HG03159 (cell line): ENCODE data around the gene C1S.
"Not testable (repeated sequence)": the region's sequence is repeated elsewhere in the genome, so short reads cannot be mapped to it uniquely, and the experiment has no call there.

Experiments used
- ATAC-seq: cut with Tn5 transposase; IDR thresholded peaks from one replicate; pipeline ENCODE4 v1.9.1; 2021; ENCODE audit warnings: mild to moderate bottlenecking, moderate library complexity; ENCODE audit not compliant: unreplicated experiment

C1S gene

GRCh38 chr12:7060353-7060954 lies at the start of gene C1S:
TSS of gene C1S (plus strand) at chr12:7060718. CDS start at chr12:7061913, 1,195 bp downstream.
- no peak for ATAC-seq

GRCh38 chr12:7011398-7011797 lies 49.1 kb upstream of the C1S start:
- ATAC-seq: not testable (repeated sequence)

- ATAC-seq: no peak
Measured at GRCh38 chr12:7012024-7012607, 48.4 kb upstream of the C1S start.

- no peak for ATAC-seq
Measured at GRCh38 chr12:7013101-7013500, 47.4 kb upstream of the C1S start.

- no peak for ATAC-seq
Measured at GRCh38 chr12:7015555-7016370, 44.8 kb upstream of the C1S start.

GRCh38 chr12:7016958-7017571 lies 43.5 kb upstream of the C1S start:
- ATAC-seq: no peak

GRCh38 chr12:7017870-7018349 lies 42.6 kb upstream of the C1S start:
- peak; percentile 20 for ATAC-seq

- ATAC-seq: peak; percentile 91
Measured at GRCh38 chr12:7018350-7019042, 42.0 kb upstream of the C1S start, which contains the start of gene LPCAT3. TSS of gene LPCAT3 (minus strand) at chr12:7018476. CDS start at chr12:7018424, 52 bp downstream.

GRCh38 chr12:7019043-7019569 lies 41.4 kb upstream of the C1S start:
- ATAC-seq: no peak

GRCh38 chr12:7021956-7022355 lies 38.6 kb upstream of the C1S start:
- no peak for ATAC-seq

- ATAC-seq: no peak
Measured at GRCh38 chr12:7023114-7023513, 37.4 kb upstream of the C1S start.

GRCh38 chr12:7026854-7027253 lies 33.7 kb upstream of the C1S start:
- no peak for ATAC-seq

- no peak for ATAC-seq
Measured at GRCh38 chr12:7031306-7031705, 29.2 kb upstream of the C1S start.

GRCh38 chr12:7032990-7033389 lies 27.5 kb upstream of the C1S start:
- no peak for ATAC-seq

- ATAC-seq: no peak
Measured at GRCh38 chr12:7034464-7034863, 26.1 kb upstream of the C1S start.

- ATAC-seq: no peak
Measured at GRCh38 chr12:7035463-7035862, 25.1 kb upstream of the C1S start.

- not testable (repeated sequence) for ATAC-seq
Measured at GRCh38 chr12:7037411-7037810, 23.1 kb upstream of the C1S start.

GRCh38 chr12:7038591-7038990 lies 21.9 kb upstream of the C1S start:
- ATAC-seq: no peak

- no peak for ATAC-seq
Measured at GRCh38 chr12:7039403-7039802, 21.1 kb upstream of the C1S start.

- ATAC-seq: no peak
Measured at GRCh38 chr12:7042842-7043241, 17.7 kb upstream of the C1S start.

- ATAC-seq: no peak
Measured at GRCh38 chr12:7045913-7046312, 14.6 kb upstream of the C1S start.
